H1 (cell line): ENCODE data around the gene UBR3. TPM values are rescaled to one million over a fixed set of nuclear protein-coding genes. Genes with fewer than 3 reads are reported as not detected.
A peak's percentile ranks its signal among the peaks of the same experiment; 100 is the strongest.

Experiments
- BRCA1 ChIP-seq: IDR thresholded peaks from 2 replicates; pipeline ENCODE4 v1.6.1; 2012; ENCODE audit warnings: low read depth, low read length, improper control_type of control experiment
- HDAC2 ChIP-seq, 2 experiments: fragments of 300-600 bp in 1 of 2; sonication (generic) in 1 of 2; IDR thresholded peaks; 2 replicates each; pipeline ENCODE4 v1.6.1; 2011 to 2012; ENCODE audit warnings: low read depth in 2 of 2, low read length in 2 of 2, mild to moderate bottlenecking in 2 of 2, moderate library complexity in 2 of 2, borderline replicate concordance in 1 of 2, inconsistent platforms in 1 of 2
- JUND ChIP-seq: IDR thresholded peaks from 2 replicates; pipeline ENCODE4 v1.6.1; 2011; ENCODE audit warnings: mild to moderate bottlenecking, improper control_type of control experiment, low read length
- MAFK ChIP-seq: IDR thresholded peaks from 2 replicates; pipeline ENCODE4 v1.6.1; 2012; ENCODE audit warnings: low read depth, mild to moderate bottlenecking, improper control_type of control experiment, low read length
- RNF2 ChIP-seq: fragments of 200-900, 300-1000 bp; sonication (generic); IDR thresholded peaks from 2 replicates; pipeline ENCODE4 v1.7.1; 2016; ENCODE audit warnings: borderline replicate concordance, low read depth, mild to moderate bottlenecking, antibody characterized with exemption, low read length; ENCODE audit not compliant: poor library complexity, severe bottlenecking; ENCODE audit errors: missing control alignments
- RXRA ChIP-seq: IDR thresholded peaks from 2 replicates; pipeline ENCODE4 v1.6.1; 2011; ENCODE audit warnings: low read depth, mild to moderate bottlenecking, low read length, moderate library complexity; ENCODE audit not compliant: insufficient read depth
- polyA plus RNA-seq, 7 experiments: library from polyadenylated mRNA; depleted of rRNA in 3 of 7; stranded (reverse) in 5 of 7; unstranded in 2 of 7; fragments of >200 nt in 5 of 7; fragments of 200-250 nt in 2 of 7; gene quantifications; 1 replicate in 5 of 7; 2 replicates in 1 of 7; 4 replicates in 1 of 7; pipeline versions ENCODE4 v1.2.1 to v1.2.3, GENCODE V29; 2011 to 2013; ENCODE audit warnings: missing spikeins in 2 of 7, mixed read lengths in 2 of 7
- total RNA-seq: library from RNA; stranded (reverse); fragmentation: NEBNext Ultra II Directional; extraction: Animal tissue kit (Norgen Biotek cat#: 25700); gene quantifications from 2 replicates; pipeline ENCODE4 v1.2.1, GENCODE V29; 2021

UBR3 gene
- total and polyA plus RNA-seq, 2 of the 8 experiments (the other 6 are each of a cell fraction or from before 2014, with no cell fraction given): 3.7 to 17.7 TPM

- no peak for TF ChIP-seq JUND
- TF ChIP-seq HDAC2 (IDR thresholded peaks at IDR 0.05; ENCODE audit: borderline replicate concordance in 1 of 2, low read depth in 2 of 2, low read length in 2 of 2): peak in 1 of 2 experiments; percentile 55; a peak in 1 of 4 replicates
- TF ChIP-seq RXRA: no peak
- no peak for TF ChIP-seq BRCA1
- TF ChIP-seq MAFK: no peak
- no peak for TF ChIP-seq RNF2
Observed at GRCh38 chr2:170039401-170040172, 212.3 kb downstream of the UBR3 start (continued).
